HS-27A (cell line): ENCODE data around the gene NCKAP5L.

Experiments used
- DNase-seq: peaks from one replicate; pipeline ENCODE4 v3.0.0-alpha.2; 2012; ENCODE audit warnings: low read depth, missing footprints

Gene NCKAP5L

DNA sequence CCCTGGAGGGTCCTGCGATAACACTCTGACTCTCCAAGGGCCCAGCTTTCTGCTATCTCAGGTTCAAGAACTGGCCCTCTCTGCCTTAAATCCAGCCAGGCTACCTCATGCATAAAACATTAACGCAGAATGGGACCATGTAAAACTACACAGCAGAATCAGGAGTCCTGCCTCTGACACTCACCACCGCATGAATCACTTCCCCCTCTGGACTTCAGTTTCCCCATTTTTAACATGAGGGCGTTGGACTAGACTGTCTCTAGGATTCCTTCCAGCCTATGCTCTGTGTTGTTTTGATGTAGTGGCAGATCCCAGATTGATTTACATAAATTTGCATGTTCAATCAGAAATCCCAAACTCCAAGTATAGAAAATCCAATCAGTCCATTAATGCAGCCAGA is 3.3 kb downstream of the NCKAP5L start:
- DNase-seq, result no peak

DNA sequence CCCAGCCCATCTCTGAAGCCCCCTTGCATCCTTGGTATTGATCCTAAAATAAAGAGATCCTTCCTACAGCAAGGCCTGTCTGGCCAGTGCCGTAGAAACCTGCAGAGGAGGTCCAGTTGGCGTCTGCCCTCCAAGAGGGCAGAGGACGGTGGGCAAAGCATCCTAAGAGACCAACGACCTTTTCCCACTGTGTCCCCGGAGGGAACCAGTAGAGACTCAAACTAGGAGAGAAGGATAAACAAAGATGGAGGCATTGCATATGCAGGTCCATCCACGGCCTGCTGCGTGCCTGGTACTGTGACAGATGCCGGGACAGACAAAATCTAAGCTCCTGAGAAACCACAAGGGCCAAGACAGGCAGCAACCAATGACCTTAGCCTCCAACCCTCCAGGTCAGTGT is 3.8 kb downstream of the NCKAP5L start:
- DNase-seq, result no peak

- no peak for DNase-seq
Observed at GRCh38 chr12:49823951-49824350, 4.3 kb downstream of the NCKAP5L start.

- no peak for DNase-seq
Observed at GRCh38 chr12:49823350-49823749, 4.9 kb downstream of the NCKAP5L start.

DNA sequence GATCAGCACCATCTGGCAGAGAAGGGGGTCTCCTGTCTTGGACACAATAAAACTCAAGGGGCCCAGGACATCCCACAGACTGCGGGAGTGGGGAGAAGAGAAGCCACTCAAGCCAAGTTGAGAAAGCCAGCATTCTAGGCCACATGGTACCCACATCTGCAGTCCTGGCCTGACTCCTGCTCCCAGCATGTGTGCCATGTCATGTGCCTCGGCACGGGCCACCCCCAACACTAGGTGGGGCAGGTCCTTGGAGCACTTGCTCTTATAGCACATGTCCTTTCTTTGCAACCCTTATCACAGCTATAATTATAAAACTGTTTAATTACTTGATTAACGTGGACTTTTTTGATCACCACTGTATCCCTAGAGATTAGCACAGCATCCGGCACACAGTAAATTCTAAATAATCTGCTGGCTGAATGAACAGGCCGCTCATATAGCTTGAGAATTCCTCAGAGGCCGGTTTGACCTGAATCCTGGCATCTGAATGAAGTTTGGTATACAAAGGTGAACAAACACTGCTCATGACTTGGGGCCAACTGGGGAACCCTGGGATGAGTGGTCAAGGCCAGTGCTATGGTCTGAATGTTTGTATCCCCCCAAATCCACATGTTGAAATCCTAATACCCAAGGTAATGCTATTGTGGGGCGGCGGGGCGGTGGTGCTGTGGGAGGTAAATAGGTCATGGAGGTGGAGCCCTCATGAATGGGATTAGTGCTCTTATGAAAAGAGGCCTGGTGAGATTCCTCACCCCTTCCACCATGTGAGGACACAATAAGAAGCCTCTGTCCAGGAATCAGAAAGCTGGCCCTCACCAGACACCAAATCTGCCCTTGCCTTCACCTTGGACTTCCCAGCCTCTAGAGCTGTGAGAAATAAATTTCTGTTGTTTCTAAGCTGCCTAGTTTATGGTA is 6.6 kb downstream of the NCKAP5L start:
- no peak for DNase-seq

GRCh38 chr12:49819786-49820185 is 8.4 kb downstream of the NCKAP5L start:
- DNase-seq, result no peak

DNA sequence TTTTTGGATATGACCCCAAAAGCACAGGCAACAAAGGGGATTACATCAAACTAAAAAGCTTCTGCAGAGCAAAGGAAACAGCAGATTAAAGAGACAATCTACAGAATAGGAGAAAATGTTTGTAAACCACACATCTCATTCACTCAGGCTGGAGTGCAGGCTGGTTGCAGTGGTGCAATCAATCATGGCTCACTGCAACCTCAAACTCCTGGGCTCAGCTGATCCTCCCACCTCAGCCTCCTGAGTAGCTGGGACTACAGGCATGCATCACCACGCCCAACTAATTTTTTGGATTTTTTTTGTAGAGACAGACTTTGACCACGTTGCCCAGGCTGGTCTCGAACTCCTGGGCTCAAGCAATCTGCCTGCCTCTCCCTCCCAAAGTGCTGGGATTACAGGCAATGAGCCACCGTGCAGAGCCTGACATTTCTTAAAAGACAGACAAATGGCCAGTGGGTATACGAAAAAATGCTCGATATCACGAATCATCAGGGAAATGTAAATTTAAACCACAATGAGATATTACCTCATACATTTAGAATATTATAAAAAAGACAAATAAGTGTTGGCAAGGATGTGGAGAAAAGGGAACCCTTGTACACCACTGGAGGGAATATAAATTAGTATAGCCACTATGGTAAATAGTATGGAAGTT is 9.8 kb downstream of the NCKAP5L start:
- DNase-seq, result no peak

- DNase-seq, result no peak
Observed at GRCh38 chr12:49813131-49813530, 15.1 kb downstream of the NCKAP5L start.

GRCh38 chr12:49811961-49812401 is 16.2 kb downstream of the NCKAP5L start:
- DNase-seq, result no peak

DNA sequence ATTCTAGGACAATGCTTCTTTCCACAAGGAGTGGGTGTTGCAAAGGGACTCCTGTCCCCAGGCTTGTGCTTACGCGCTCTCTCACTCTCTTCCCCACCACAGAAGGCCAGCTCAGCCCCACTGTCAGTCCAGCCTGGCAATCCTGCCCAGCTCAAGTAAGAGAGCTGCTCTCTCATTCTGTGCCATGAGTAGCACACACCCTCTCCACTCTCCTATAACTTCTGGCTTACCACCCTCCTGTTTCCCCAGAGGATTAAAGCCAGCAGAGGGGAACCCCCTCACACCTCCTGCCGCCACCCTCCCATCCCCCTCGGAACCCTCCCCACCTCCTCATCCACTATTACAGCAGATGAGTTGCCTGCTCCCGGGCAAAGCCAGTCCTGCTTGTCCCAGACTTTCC is 17.1 kb downstream of the NCKAP5L start:
- DNase-seq, result no peak

GRCh38 chr12:49809906-49810389 is 18.3 kb downstream of the NCKAP5L start:
- DNase-seq, result no peak

DNA sequence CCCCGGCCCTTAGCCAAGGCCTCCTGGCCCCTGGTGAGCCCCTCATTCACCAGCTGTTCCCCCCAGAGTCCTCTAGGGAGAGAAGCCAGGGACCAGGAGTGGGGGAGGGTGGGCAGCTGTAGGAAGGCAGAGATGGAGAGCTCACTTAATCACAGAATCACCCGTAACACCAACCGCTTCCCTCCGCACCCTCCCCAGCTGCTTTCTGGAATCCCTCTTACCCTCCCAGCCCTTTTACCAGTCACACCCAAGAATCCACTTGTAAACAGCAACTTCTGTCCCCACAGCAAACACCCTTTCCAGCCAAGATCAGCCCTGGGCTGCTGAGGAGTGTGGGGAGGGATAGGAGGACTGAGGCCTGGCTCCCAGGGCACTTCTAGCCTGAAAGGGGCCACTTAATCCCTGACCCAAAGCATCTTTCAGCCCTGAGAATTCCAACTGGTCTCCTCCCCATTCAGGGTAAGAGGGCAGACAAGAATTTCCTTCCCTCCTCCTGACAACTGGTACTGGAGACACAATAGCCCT is 18.8 kb downstream of the NCKAP5L start:
- DNase-seq, result no peak

- no peak for DNase-seq
Observed at GRCh38 chr12:49808686-49809380, 19.4 kb downstream of the NCKAP5L start.

DNA sequence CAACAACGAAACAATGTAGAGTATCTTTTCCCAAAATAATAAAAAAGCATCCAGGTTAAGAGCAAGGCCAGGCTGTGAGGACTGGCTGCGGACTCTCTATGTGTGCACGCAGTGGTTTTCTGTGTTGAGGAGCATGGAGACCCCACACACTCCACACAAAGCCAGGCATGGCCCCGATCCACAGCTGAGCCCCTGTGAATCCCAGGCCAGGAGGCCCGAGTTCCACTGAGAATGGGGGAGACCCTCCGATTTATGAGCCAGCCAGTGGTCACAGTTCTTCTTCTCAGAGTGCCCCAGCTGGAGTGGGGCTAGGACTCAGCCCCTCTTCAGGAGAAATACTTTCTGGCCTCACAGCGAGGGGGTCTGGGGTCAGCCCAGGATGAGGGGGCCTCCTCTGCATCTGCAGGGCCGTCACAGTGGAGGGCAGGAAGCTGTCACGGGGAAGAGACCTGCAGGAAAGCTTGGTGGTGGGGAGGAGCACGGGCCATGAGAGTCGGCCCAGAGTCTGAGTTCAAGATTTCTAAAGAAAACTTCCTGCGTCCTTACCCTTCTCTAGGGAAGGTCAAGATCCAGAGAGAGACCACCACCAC is 20.1 kb downstream of the NCKAP5L start:
- DNase-seq, result no peak

GRCh38 chr12:49806877-49807276 is 21.3 kb downstream of the NCKAP5L start:
- DNase-seq, result no peak

GRCh38 chr12:49806321-49806813 is 21.8 kb downstream of the NCKAP5L start:
- no peak for DNase-seq

GRCh38 chr12:49805409-49805808 is 22.8 kb downstream of the NCKAP5L start:
- DNase-seq, result no peak

DNA sequence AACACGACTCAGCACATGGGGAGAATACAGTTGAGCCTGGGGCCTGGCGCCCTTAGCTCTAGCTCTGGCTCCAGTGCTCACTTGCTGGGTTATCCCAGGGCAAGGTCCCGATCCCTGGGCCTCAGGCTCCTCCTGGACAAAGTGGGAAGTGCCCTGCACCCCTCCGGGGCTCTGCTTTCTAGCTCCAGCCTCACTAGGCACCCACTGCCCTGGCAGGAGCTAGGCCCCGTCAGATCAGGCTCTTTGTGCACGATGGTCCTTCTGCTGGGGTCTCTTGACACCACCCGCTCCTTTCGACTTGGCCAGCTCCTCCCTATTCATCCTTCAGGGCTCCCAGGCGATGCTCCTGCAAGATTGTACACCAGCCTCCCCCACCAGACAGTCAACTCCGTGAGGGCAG is 23.4 kb downstream of the NCKAP5L start:
- DNase-seq, result no peak

DNA sequence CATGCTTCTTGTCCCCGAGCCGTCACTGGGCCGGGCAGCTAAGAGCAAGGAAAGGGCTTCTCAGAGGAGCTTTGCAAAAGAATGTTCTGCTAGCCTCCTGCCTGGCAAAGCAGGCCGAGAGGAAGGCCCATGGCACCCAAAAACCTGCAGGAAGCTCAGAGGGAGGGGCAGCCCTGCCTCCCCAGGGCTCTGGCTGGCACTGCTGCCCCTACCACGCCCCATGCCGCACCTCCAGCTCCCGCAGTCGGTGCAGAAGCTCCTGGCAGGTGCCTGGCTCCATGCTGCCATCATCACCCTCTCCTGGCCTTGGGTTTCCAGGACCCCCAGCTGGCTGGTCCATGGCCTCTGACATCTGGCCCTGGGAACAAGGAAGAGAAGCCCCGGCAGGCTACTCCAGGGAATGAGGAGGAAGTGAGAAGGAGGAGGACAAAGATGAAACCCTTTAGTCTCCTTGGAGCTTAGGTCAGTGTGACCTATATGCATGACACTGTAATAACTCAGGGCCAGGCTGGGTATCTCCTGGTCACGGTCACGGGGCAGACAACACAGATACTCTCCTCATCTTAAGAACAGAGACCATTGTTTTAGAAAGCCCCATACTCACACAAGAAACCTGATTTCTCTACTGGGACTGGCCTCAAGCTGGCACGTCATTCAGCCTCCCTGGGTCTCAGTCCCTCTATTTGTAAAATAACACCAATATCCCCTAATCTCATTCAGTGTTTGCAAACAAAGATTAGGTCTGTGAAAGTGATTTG is 24.3 kb downstream of the NCKAP5L start:
- no peak for DNase-seq

DNA sequence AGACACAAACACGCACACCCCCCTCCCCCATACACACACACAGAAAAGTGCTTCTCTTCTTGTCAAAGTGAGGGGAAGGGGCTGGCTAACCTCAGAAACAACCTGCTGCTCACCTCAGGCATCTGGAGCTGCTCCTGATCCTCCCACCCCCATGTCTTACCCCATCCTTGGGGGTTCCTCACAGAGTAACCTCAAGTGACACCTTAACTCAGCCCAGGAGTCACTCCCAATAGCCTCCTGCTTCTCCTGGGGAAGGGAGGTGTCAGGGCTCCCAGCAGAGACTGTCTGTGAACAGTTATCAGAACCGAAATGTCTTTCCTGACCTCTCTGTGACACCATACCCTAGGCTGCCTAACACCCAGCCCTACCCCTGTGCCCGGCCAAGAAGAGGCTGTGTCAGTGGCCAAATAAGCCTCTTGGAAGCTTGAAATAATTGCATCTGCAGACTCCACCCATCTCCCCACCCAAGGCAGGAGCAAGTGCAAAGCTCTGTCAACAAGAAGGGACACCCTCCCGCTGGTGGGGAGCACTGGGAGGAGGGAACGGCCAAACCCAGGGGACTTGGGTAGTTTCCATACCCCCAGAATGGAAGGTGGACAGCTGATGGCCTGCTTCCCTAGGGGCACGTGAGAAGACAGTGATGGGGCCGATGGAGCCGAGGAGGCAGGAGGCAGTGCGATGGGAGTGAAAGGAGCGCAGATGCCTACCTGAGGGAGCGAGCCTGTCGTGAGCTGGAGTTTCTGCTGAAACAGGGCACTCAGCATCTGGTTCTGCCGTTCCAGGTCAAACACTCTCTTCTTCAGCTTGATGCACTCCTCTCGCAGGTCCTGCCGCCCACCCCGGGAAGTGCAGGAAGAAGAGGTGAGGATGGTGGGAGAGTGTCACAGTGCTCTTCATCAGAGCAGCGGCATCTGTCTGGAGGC is 26.8 kb downstream of the NCKAP5L start:
- no peak for DNase-seq
